Measurements from ENCODE around the gene ESPNL.

Gene ESPNL

DNA sequence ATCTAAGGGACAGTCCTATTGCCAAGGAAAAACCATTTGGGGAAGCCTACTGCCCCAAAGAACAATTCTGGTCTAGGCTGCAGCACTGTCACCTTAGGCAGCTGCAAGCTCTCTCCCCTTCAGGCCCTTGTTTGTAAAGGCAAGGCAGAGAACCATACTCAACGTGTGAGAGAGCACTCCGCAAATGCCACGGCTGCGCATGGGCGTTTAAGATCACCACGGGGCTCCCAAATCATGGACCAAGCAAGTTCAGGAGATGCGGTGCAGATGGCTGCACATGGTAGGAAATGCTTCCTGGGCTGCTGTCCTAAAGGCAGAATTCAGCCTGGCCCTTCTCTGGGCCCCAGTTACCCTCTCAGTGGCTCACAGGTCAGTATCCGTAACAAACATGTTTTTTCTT lies 74.2 kb downstream of the ESPNL start:
- no peak for DNase-seq

DNA sequence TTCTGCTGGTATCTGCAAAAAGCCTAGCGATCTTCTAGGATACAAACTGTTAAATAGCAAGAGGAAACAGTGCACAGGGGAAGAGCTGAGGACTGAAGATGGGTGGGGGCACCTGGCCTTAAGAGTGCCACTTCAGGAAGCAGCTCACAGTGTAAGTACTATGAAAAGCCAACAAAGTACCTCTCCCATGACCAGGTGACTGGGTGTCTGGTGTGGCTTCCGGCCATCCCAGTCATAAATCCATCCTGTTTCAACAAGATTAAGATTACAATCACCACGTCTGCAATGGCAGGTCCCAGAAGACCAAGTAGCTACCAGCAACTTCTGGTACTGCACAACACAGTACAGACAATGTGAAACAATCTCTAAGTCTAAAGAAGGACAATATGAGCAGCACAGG lies 74.6 kb downstream of the ESPNL start:
- DNase-seq, result peak; percentile 59 to 64

DNA sequence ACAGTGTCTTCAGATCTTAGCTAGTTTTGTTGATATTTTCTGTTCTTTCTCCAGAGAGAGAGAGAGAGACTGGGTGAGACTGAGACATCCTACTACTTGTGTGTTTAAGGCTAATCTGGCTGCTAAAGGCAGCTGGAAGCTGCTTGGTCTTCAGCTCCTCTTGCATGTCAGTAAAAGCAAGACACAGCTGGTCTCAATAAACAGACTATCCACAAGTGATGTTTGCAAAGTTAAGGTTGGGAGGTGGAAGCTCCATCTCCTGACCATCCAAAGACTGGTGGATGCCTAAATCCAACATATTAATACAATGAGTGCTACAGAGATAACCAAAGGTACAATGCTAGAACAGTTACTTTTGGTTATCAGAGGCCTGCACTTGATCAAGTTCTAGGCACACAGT lies 76.5 kb downstream of the ESPNL start:
- no peak for DNase-seq

DNA sequence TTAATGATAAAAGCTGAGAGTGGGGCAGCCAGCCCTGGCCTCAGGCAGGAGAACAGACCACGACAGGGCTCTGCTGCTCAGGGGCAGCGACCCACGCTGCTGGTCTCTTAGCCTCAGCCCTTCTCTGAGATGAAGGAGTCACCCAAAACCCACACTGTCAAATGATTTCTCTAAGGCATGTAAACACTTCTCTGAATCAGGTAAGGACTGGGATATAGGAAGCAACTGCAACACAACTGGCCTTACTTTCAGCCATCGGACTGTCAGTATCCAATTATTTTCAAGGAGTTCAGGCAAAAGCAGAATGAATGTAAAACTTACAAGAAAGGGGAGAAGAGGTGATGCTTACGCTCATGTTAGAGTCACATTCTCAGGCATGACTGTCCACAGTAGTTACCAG lies 80.4 kb downstream of the ESPNL start:
- DNase-seq, result no peak

DNA sequence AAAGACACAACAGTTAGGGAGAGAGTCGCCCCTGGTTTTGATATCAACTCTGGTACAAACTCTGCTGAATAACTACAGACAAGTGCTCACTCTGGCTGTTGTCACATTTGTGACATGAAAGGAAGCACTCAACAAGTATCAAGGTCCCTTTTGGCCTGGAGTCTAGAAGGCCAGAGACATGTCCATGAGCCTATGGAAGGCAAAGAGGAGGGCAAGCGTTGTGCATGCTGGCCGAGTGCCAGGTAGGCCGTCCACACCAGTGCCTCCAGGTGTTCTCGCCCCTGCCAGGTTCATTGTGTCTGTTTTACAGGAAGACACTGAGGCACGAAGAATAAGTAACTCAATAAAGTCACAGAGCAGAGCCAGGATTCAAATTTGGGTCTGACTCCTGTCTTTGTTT lies 82.2 kb downstream of the ESPNL start:
- no peak for DNase-seq

All from SHP77 (cell line).